ENCODE results near the gene ZDHHC4.
"Not testable (repeated sequence)": the region's sequence is repeated elsewhere in the genome, so short reads cannot be mapped to it uniquely, and the experiment has no call there.

Gene ZDHHC4

GRCh38 chr7:6631605-6632004, 54.4 kb downstream of the ZDHHC4 start:
- no peak for DNase-seq (ENCODE audit: extremely low read depth in 1 of 2, low read depth in 1 of 2)

GRCh38 chr7:6634021-6634420, 56.8 kb downstream of the ZDHHC4 start:
- DNase-seq (ENCODE audit: extremely low read depth in 1 of 2, low read depth in 1 of 2) = no peak

DNA sequence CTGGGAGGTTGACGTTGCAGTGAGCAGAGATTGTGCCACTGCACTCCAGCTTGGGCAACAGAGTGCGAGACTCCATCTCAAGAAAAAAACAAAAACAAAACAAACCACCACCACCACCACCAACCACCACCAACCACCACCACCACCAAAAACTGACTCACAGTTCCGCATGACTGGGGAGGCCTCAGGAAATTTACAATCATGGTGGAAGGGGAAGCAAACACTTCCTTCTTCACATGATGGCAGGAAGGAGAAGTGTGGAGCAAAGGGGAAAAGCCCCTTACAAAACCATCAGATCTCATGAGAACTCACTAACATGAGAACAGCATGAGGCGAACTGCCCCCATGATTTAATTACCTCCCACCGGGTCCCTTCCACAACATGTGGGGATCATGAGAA, 57.7 kb downstream of the ZDHHC4 start:
- DNase-seq (ENCODE audit: extremely low read depth in 1 of 2, low read depth in 1 of 2) = not testable (repeated sequence)

GRCh38 chr7:6636741-6637543, 59.7 kb downstream of the ZDHHC4 start, which contains the start of gene ZNF316:
Gene ZNF316 (plus strand): TSS chr7:6637318. CDS start chr7:6642410, 5,092 bp downstream.
- DNase-seq (ENCODE audit: extremely low read depth in 1 of 2, low read depth in 1 of 2) = peak in 1 of 2 donors; percentile 41

- DNase-seq (ENCODE audit: extremely low read depth in 1 of 2, low read depth in 1 of 2) = peak; percentile 50
These were observed 60.4 kb downstream of the ZDHHC4 start for GRCh38 chr7:6637544-6638229.

Measured in stimulated activated CD8-positive, alpha-beta memory T cell treated with anti-CD3 and anti-CD28 coated beads, Interleukin-7, amount 100 ng/mL, for 48 hours (primary cell).